Sigmoid colon (tissue), 4 donors: ENCODE measurements around the gene TSPAN15.

ENCODE experiments used
- CTCF ChIP-seq, 4 experiments: fragments of 450-650 bp in 3 of 4; fragments of 200-600 bp in 1 of 4; IDR thresholded peaks; one replicate each; pipeline ENCODE4 v1.5.1; 2016 to 2019; ENCODE audit warnings: antibody characterized with exemption in 4 of 4, mild to moderate bottlenecking in 3 of 4, moderate library complexity in 2 of 4
- EP300 ChIP-seq, 4 donors: sonication (generic); formaldehyde crosslinking; IDR thresholded peaks; one replicate each; pipeline ENCODE4 v1.6.1; 2017; ENCODE audit warnings: antibody characterized with exemption in 4 of 4
- POLR2A ChIP-seq, 2 donors: fragments of 450-650 bp; IDR thresholded peaks; one replicate each; pipeline ENCODE4 v1.6.1; 2016; ENCODE audit warnings: antibody characterized with exemption in 2 of 2, mild to moderate bottlenecking in 2 of 2, moderate library complexity in 2 of 2

- TF ChIP-seq CTCF (IDR thresholded peaks at IDR 0.05): no peak
- no peak for TF ChIP-seq EP300 (IDR thresholded peaks at IDR 0.05)
- TF ChIP-seq POLR2A (IDR thresholded peaks at IDR 0.05): no peak
These were observed 32.0 kb upstream of the TSPAN15 start for GRCh38 chr10:69419096-69419743.
